ENCODE measurements around the gene ZNF148. TPM values are rescaled to one million over a fixed set of nuclear protein-coding genes. Genes with fewer than 3 reads are reported as not detected.

The ZNF148 gene
- total and polyA plus RNA-seq, 2 of the 4 experiments (the other 2 are of a cell fraction) = 9.4 to 65.2 TPM

- dilution Hi-C loops (cut with HindIII; ENCODE audit: low sequenced_read_pairs, unreplicated experiment) = no loop called here
Observed at GRCh38 chr3:125414669-125415068, 39.5 kb upstream of the ZNF148 start.

More at GRCh38 chr3:125414669-125415068, 39.5 kb upstream of the ZNF148 start:
- Histone ChIP-seq H4K8ac (ENCODE audit: low read depth in 2 of 2, low read length in 2 of 2) (no peak overlapping the region), H4K91ac (ENCODE audit: insufficient read depth, low read depth, low read length) (no peak overlapping the region), H2AK9ac (replicated peaks; ENCODE audit: low read depth, low read length, poor library complexity) (no peak overlapping the region), H2BK15ac (ENCODE audit: low read depth, low read length) (no peak overlapping the region), H3K4me2 (ENCODE audit: low read depth, low read length) (no peak overlapping the region), H3K9me3 (ENCODE audit: control insufficient read depth, insufficient read depth, low read length) (no peaks in the 10 kb centered on the region), H3K9me1 (ENCODE audit: insufficient read depth, low read length) (no peaks in the 10 kb centered on the region), H2BK20ac (ENCODE audit: low read depth, low read length) (no peak overlapping the region), H2AFZ (replicated peaks; ENCODE audit: low read length, poor library complexity) (no peak overlapping the region), H3K4me3 (ENCODE audit: insufficient read depth, low read depth, low read length) (no peak overlapping the region), H3K36me3 (ENCODE audit: control insufficient read depth, insufficient read depth, low read length) (no peaks in the 10 kb centered on the region), H2AK5ac (ENCODE audit: low read depth, low read length) (no peak overlapping the region), H3K27ac (ENCODE audit: insufficient read depth, low read length) (no peak overlapping the region), H3K27me3 (ENCODE audit: control insufficient read depth, insufficient read depth, low read length) (peaks cover 5% of the 10 kb centered on the region), H3K9ac (ENCODE audit: low read depth, low read length) (no peak overlapping the region), H3K4me1 (ENCODE audit: control insufficient read depth, insufficient read depth, low read length) (no peaks in the 10 kb centered on the region), H2BK120ac (ENCODE audit: low read depth, low read length) (no peak overlapping the region), H3K14ac (replicated peaks; ENCODE audit: low read depth, low read length) (no peak overlapping the region), H3K79me1 (ENCODE audit: low read depth in 1 of 2, low read length in 2 of 2) (no peaks in the 10 kb centered on the region), H2BK5ac (ENCODE audit: low read depth, low read length, poor library complexity, severe bottlenecking) (no peak overlapping the region), H3K18ac (ENCODE audit: low read depth, low read length) (no peak overlapping the region), H3K4ac (ENCODE audit: low read depth, low read length) (no peak overlapping the region), H3K23ac (ENCODE audit: low read depth, low read length) (no peak overlapping the region), H4K5ac (ENCODE audit: low read depth, low read length) (no peak overlapping the region), H3K56ac (ENCODE audit: extremely low read depth, insufficient read depth, low read length) (no peak overlapping the region), H4K20me1 (ENCODE audit: insufficient read depth, low read length) (no peaks in the 10 kb centered on the region)
- no CpG with 5 or more reads among the region's 8 CpGs for WGBS, 2 experiments (ENCODE audit: extremely low coverage in 2 of 2, insufficient read length in 1 of 2)
- TF ChIP-seq RCOR1 (IDR thresholded peaks at IDR 0.05; ENCODE audit: insufficient replicate concordance, low read length) (no peak), CTCF (conservative IDR thresholded peaks at IDR 0.05; ENCODE audit: low read depth, low read length) (no peak), RFX5 (IDR thresholded peaks at IDR 0.05; ENCODE audit: low read depth, low read length) (no peak), MAZ (IDR thresholded peaks at IDR 0.05; ENCODE audit: borderline replicate concordance, low read depth, low read length) (no peak), FOS (IDR thresholded peaks at IDR 0.05; ENCODE audit: low read depth, low read length) (no peak), CHD1 (IDR thresholded peaks at IDR 0.05; ENCODE audit: low read depth, low read length) (no peak), USF2 (IDR thresholded peaks at IDR 0.05; ENCODE audit: low read depth, low read length) (no peak), MXI1 (IDR thresholded peaks at IDR 0.05; ENCODE audit: borderline replicate concordance, low read depth, low read length) (no peak), RAD21 (IDR thresholded peaks at IDR 0.05; ENCODE audit: low read length) (no peak), NFE2L2 (IDR thresholded peaks at IDR 0.05; ENCODE audit: low read depth, low read length) (no peak), SMC3 (IDR thresholded peaks at IDR 0.05; ENCODE audit: low read depth, low read length) (no peak), CEBPB (IDR thresholded peaks at IDR 0.05; ENCODE audit: low read depth, low read length) (no peak), MAFK (IDR thresholded peaks at IDR 0.05; ENCODE audit: low read depth, low read length) (no peak), POLR2A (IDR thresholded peaks at IDR 0.05; ENCODE audit: low read depth, low read length) (no peak), BHLHE40 (IDR thresholded peaks at IDR 0.05; ENCODE audit: low read depth, low read length) (no peak)
- TF ChIP-seq, protein P1, sequence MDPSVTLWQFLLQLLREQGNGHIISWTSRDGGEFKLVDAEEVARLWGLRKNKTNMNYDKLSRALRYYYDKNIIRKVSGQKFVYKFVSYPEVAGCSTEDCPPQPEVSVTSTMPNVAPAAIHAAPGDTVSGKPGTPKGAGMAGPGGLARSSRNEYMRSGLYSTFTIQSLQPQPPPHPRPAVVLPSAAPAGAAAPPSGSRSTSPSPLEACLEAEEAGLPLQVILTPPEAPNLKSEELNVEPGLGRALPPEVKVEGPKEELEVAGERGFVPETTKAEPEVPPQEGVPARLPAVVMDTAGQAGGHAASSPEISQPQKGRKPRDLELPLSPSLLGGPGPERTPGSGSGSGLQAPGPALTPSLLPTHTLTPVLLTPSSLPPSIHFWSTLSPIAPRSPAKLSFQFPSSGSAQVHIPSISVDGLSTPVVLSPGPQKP (IDR thresholded peaks at IDR 0.05; ENCODE audit: borderline replicate concordance, low read depth, low read length) = no peak
- DNase-seq (no peak), ATAC-seq (ENCODE audit: low read depth) (no peak)
- BruUV-seq (replicated peaks) = no TSS peak
- in situ Hi-C loops (cut with MboI; ENCODE audit: low sequenced_read_pairs) (no loop called here), intact Hi-C loops (cut with micrococcal nuclease) (no loop called here)
- ChIA-PET POLR2A (ENCODE audit: unreplicated experiment) (no interaction called here), CTCF (interaction anchor here (0.6 kb wide), 1 partner anchor 23 kb away, joined by 3 read pairs; no protein-coding TSS in a partner anchor)

All from IMR-90 (cell line).